HepG2 (cell line): ENCODE measurements around the gene CMIP. TPM values are rescaled to one million over a fixed set of nuclear protein-coding genes. Genes with fewer than 3 reads are reported as not detected.

ENCODE experiments used
- ETV5 ChIP-seq: IDR thresholded peaks from 2 replicates; pipeline ENCODE4 v1.6.1; 2018; ENCODE audit warnings: missing biosample characterization, missing genetic modification reagents, inconsistent platforms, borderline replicate concordance
- FOXA3 ChIP-seq: IDR thresholded peaks from 2 replicates; pipeline ENCODE4 v1.6.1; 2016; ENCODE audit warnings: missing genetic modification reagents, missing compliant biosample characterization
- GATAD2A ChIP-seq: IDR thresholded peaks from 2 replicates; pipeline ENCODE4 v1.6.1; 2016
- HNF4A ChIP-seq: sonication (generic); formaldehyde crosslinking; IDR thresholded peaks from 2 replicates; pipeline ENCODE4 v1.4.0; 2020; ENCODE audit warnings: missing genetic modification reagents
- NFRKB ChIP-seq: fragments of 450-650 bp; IDR thresholded peaks from 2 replicates; pipeline ENCODE4 v1.6.1; 2017
- POGZ ChIP-seq: sonication (generic); formaldehyde crosslinking; IDR thresholded peaks from 2 replicates; pipeline ENCODE4 v1.4.0; 2020; ENCODE audit warnings: mild to moderate bottlenecking, missing genetic modification reagents
- RAD21 ChIP-seq: fragments of 450-650 bp; formaldehyde crosslinking; IDR thresholded peaks from 2 replicates; pipeline ENCODE4 v1.5.0; 2020; ENCODE audit warnings: mild to moderate bottlenecking
- RBAK ChIP-seq: sonication (generic); formaldehyde crosslinking; IDR thresholded peaks from 2 replicates; pipeline ENCODE4 v1.5.1; 2020; ENCODE audit warnings: mild to moderate bottlenecking, missing genetic modification reagents
- RFXANK ChIP-seq: IDR thresholded peaks from 2 replicates; pipeline ENCODE4 v1.6.1; 2016
- SAP130 ChIP-seq: IDR thresholded peaks from 2 replicates; pipeline ENCODE4 v1.6.1; 2016; ENCODE audit warnings: low read depth
- SMAD9 ChIP-seq: sonication (generic); formaldehyde crosslinking; IDR thresholded peaks from 2 replicates; pipeline ENCODE4 v1.5.1; 2020; ENCODE audit warnings: mild to moderate bottlenecking, missing genetic modification reagents
- SNRNP70 ChIP-seq: fragments of 200-400 bp; formaldehyde crosslinking; IDR thresholded peaks from 2 replicates; pipeline ENCODE4 v1.6.1; 2017; ENCODE audit warnings: mild to moderate bottlenecking, low read depth, low read length, moderate library complexity
- ZBTB38 ChIP-seq: sonication (generic); formaldehyde crosslinking; IDR thresholded peaks from 2 replicates; pipeline ENCODE4 v1.5.1; 2020; ENCODE audit warnings: mild to moderate bottlenecking, missing genetic modification reagents
- ZMAT3 ChIP-seq: sonication (generic); formaldehyde crosslinking; conservative IDR thresholded peaks from 2 replicates; pipeline ENCODE4 v1.7.0; 2021; ENCODE audit warnings: missing genetic modification reagents
- ZMYM3 ChIP-seq: sonication (generic); formaldehyde crosslinking; IDR thresholded peaks from 2 replicates; pipeline ENCODE4 v1.5.1; 2020; ENCODE audit warnings: mild to moderate bottlenecking, missing genetic modification reagents
- ZNF160 ChIP-seq: sonication (generic); formaldehyde crosslinking; IDR thresholded peaks from 2 replicates; pipeline ENCODE4 v1.8.0; 2022; ENCODE audit warnings: mild to moderate bottlenecking, inconsistent platforms, missing genetic modification reagents
- ZNF263 ChIP-seq: sonication (generic); formaldehyde crosslinking; IDR thresholded peaks from 2 replicates; pipeline ENCODE4 v1.4.0; 2020; ENCODE audit warnings: missing genetic modification reagents
- ZSCAN25 ChIP-seq: sonication (generic); formaldehyde crosslinking; IDR thresholded peaks from 2 replicates; pipeline ENCODE4 v1.8.0; 2022; ENCODE audit warnings: mild to moderate bottlenecking, missing genetic modification reagents
- polyA plus RNA-seq, 8 experiments: library from polyadenylated mRNA; depleted of rRNA in 3 of 8; stranded (reverse) in 7 of 8; unstranded in 1 of 8; fragments of >200 nt; fragmentation: Illumina TruSeq in 4 of 8; extraction: Trizol in 4 of 8; gene quantifications; 2 replicates each; pipeline versions ENCODE4 v1.2.1 to v1.2.3, GENCODE V29; 2011 to 2016; ENCODE audit warnings: low read depth in 4 of 8, missing spikeins in 1 of 8, mixed read lengths in 1 of 8; ENCODE audit not compliant: insufficient read depth in 1 of 8
- total RNA-seq, 5 experiments: library from RNA; depleted of rRNA; stranded (reverse); fragments of >200 nt; fragmentation: Illumina TruSeq; extraction: Trizol; gene quantifications; 2 replicates each; pipeline ENCODE4 v1.2.3, GENCODE V29; 2016; ENCODE audit warnings: low read depth in 1 of 5
- TF ChIP-seq, protein P1 (sequence below): IDR thresholded peaks from 2 replicates; pipeline ENCODE4 v1.6.1; 2012; ENCODE audit warnings: inconsistent platforms
- TF ChIP-seq, protein P2 (sequence below): sonication (generic); formaldehyde crosslinking; IDR thresholded peaks from 2 replicates; pipeline ENCODE4 v1.5.0; 2020; ENCODE audit warnings: mild to moderate bottlenecking, missing genetic modification reagents, borderline replicate concordance
- TF ChIP-seq, protein P3 (sequence below): IDR thresholded peaks from 2 replicates; pipeline ENCODE4 v1.6.1; 2016; ENCODE audit warnings: missing compliant biosample characterization, missing genetic modification reagents, borderline replicate concordance
- TF ChIP-seq, protein P4 (sequence below): sonication (generic); formaldehyde crosslinking; IDR thresholded peaks from 2 replicates; pipeline ENCODE4 v1.5.0; 2020; ENCODE audit warnings: missing genetic modification reagents, mild to moderate bottlenecking, borderline replicate concordance
- TF ChIP-seq, protein P5 (sequence below): IDR thresholded peaks from 2 replicates; pipeline ENCODE4 v1.6.1; 2016; ENCODE audit warnings: low read depth

CMIP gene
- total and polyA plus RNA-seq, 2 of the 13 experiments (the other 11 are each of a cell fraction or from before 2014, with no cell fraction given): 10.9 to 18.1 TPM

DNA sequence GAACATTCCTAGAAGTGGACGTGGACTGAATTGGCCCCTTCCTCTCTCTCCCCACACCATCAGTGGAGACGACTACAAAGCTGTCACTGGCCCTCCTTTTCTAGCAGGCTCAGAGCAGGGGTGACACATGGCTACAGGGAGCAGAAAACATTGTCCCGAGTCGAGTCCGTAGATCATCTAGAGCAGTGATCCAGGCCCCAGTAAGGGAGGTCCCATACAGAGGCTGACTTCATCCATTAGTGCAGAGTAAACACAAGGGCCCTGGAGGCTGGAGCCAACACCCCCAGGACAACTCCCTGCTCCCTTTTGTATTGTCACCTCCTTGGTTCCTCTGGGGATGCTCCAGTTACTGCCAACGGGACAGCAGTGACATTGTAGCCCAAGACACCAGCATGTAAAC is 130.7 kb downstream of the CMIP start (continued):
- TF ChIP-seq SNRNP70: no peak
- peak; percentile 38; the same call in 1 of the 2 replicates for TF ChIP-seq ZMYM3 (CRISPR knock-in tag)
- peak; percentile 30; the same call in 1 of the 2 replicates for TF ChIP-seq FOXA3 (CRISPR knock-in tag)
- TF ChIP-seq POGZ (CRISPR knock-in tag): no peak
- TF ChIP-seq, protein P1, sequence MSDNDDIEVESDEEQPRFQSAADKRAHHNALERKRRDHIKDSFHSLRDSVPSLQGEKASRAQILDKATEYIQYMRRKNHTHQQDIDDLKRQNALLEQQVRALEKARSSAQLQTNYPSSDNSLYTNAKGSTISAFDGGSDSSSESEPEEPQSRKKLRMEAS: peak; percentile 26; the same call in 1 of the 2 replicates
- TF ChIP-seq GATAD2A (CRISPR knock-in tag): peak; percentile 43; the same call in 1 of the 2 replicates
- TF ChIP-seq SMAD9 (CRISPR knock-in tag): no peak
- TF ChIP-seq HNF4A: peak; percentile 65
- TF ChIP-seq, protein P2, sequence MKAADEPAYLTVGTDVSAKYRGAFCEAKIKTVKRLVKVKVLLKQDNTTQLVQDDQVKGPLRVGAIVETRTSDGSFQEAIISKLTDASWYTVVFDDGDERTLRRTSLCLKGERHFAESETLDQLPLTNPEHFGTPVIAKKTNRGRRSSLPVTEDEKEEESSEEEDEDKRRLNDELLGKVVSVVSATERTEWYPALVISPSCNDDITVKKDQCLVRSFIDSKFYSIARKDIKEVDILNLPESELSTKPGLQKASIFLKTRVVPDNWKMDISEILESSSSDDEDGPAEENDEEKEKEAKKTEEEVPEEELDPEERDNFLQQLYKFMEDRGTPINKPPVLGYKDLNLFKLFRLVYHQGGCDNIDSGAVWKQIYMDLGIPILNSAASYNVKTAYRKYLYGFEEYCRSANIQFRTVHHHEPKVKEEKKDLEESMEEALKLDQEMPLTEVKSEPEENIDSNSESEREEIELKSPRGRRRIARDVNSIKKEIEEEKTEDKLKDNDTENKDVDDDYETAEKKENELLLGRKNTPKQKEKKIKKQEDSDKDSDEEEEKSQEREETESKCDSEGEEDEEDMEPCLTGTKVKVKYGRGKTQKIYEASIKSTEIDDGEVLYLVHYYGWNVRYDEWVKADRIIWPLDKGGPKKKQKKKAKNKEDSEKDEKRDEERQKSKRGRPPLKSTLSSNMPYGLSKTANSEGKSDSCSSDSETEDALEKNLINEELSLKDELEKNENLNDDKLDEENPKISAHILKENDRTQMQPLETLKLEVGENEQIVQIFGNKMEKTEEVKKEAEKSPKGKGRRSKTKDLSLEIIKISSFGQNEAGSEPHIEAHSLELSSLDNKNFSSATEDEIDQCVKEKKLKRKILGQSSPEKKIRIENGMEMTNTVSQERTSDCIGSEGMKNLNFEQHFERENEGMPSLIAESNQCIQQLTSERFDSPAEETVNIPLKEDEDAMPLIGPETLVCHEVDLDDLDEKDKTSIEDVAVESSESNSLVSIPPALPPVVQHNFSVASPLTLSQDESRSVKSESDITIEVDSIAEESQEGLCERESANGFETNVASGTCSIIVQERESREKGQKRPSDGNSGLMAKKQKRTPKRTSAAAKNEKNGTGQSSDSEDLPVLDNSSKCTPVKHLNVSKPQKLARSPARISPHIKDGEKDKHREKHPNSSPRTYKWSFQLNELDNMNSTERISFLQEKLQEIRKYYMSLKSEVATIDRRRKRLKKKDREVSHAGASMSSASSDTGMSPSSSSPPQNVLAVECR: 0 out of 2 replicates have a peak, but pooled peaks have one; percentile 28
- TF ChIP-seq, protein P3, sequence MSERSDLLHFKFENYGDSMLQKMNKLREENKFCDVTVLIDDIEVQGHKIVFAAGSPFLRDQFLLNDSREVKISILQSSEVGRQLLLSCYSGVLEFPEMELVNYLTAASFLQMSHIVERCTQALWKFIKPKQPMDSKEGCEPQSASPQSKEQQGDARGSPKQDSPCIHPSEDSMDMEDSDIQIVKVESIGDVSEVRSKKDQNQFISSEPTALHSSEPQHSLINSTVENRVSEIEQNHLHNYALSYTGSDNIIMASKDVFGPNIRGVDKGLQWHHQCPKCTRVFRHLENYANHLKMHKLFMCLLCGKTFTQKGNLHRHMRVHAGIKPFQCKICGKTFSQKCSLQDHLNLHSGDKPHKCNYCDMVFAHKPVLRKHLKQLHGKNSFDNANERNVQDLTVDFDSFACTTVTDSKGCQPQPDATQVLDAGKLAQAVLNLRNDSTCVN (CRISPR knock-in tag): 0 out of 2 replicates have a peak, but pooled peaks have one; percentile 55
- TF ChIP-seq SAP130 (CRISPR knock-in tag): peak; percentile 67
- no peak for TF ChIP-seq RAD21 (CRISPR knock-in tag)
- TF ChIP-seq, protein P4, sequence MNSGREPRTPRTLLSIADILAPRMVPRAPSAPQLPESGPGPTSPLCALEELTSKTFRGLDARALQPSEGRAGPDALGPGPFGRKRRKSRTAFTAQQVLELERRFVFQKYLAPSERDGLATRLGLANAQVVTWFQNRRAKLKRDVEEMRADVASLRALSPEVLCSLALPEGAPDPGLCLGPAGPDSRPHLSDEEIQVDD (CRISPR knock-in tag): no peak
- TF ChIP-seq, protein P5, sequence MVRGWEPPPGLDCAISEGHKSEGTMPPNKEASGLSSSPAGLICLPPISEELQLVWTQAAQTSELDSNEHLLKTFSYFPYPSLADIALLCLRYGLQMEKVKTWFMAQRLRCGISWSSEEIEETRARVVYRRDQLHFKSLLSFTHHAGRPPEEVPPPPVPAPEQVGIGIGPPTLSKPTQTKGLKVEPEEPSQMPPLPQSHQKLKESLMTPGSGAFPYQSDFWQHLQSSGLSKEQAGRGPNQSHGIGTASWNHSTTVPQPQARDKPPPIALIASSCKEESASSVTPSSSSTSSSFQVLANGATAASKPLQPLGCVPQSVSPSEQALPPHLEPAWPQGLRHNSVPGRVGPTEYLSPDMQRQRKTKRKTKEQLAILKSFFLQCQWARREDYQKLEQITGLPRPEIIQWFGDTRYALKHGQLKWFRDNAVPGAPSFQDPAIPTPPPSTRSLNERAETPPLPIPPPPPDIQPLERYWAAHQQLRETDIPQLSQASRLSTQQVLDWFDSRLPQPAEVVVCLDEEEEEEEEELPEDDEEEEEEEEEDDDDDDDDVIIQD (CRISPR knock-in tag): 0 out of 2 replicates have a peak, but pooled peaks have one; percentile 19
- TF ChIP-seq ZMAT3: no peak
- TF ChIP-seq ZBTB38 (CRISPR knock-in tag): peak; percentile 59
- TF ChIP-seq RBAK (CRISPR knock-in tag): no peak
- peak; percentile 91 for TF ChIP-seq ZSCAN25
- TF ChIP-seq ZNF263 (CRISPR knock-in tag): 0 out of 2 replicates have a peak, but pooled peaks have one; percentile 19
- no peak for TF ChIP-seq ZNF160 (CRISPR knock-in tag)
- TF ChIP-seq NFRKB: no peak
- TF ChIP-seq RFXANK: no peak
- 0 out of 2 replicates have a peak, but pooled peaks have one; percentile 9 for TF ChIP-seq ETV5 (CRISPR knock-in tag)
